BJ (cell line): ENCODE results near the gene NME4. TPM values are rescaled to one million over a fixed set of nuclear protein-coding genes. Genes with fewer than 3 reads are reported as not detected.
"Not testable (repeated sequence)": the region's sequence is repeated elsewhere in the genome, so short reads cannot be mapped to it uniquely, and the experiment has no call there.

Source experiments
- CTCF ChIA-PET: fragments of 350-600 bp; formaldehyde crosslinking; extraction: SDS; loops from one replicate; lab custom pipeline; 2021; ENCODE audit warnings: antibody characterized with exemption, inconsistent platforms; lab: Yijun Ruan, JAX
- POLR2A ChIA-PET: fragments of 300-600 bp; sonication (Branson Sonifier 250); formaldehyde crosslinking; extraction: SDS; loops from one replicate; lab custom pipeline; 2021; ENCODE audit warnings: antibody characterized with exemption; lab: Charles Lee
- DNase-seq: peaks from one replicate; pipeline ENCODE4 v3.0.0-alpha.2; 2011; ENCODE audit warnings: low read depth
- H3K27me3 ChIP-seq: 2 replicates; pipeline ENCODE4 v1.6.0; 2011; ENCODE audit warnings: low read length; ENCODE audit not compliant: control insufficient read depth, insufficient read depth
- H3K36me3 ChIP-seq: 2 replicates; pipeline ENCODE4 v1.5.1; 2011; ENCODE audit warnings: low read length; ENCODE audit not compliant: control insufficient read depth, insufficient read depth
- H3K4me3 ChIP-seq: 2 replicates; pipeline ENCODE4 v1.5.1; 2011; ENCODE audit warnings: low read depth, mild to moderate bottlenecking, control low read depth, low read length
- CTCF ChIP-seq: IDR thresholded peaks from 2 replicates; pipeline ENCODE4 v1.5.1; 2011; ENCODE audit warnings: low read depth, mild to moderate bottlenecking, control low read depth, inconsistent platforms, low read length, moderate library complexity; ENCODE audit not compliant: insufficient read depth
- polyA plus RNA-seq: library from polyadenylated mRNA; depleted of rRNA; stranded (reverse); fragments of >200 nt; gene quantifications from 2 replicates; pipeline ENCODE4 v1.2.3, GENCODE V29; 2011

NME4 gene
- polyA plus RNA-seq, 1 experiment = 290 TPM

- DNase-seq = no peak
- H3K27me3 ChIP-seq = no peaks in the 10 kb centered on the region
- H3K4me3 ChIP-seq = peak within 1 kb of the TSS; percentile 89
- ChIA-PET POLR2A (no interaction called here), CTCF (interaction anchor here (0.8 to 1.8 kb wide), 3 partner anchors 10 to 20 kb away, joined by 3 to 4 read pairs (median 4); no protein-coding TSS in a partner anchor)
- H3K36me3 ChIP-seq = no peaks in the 10 kb centered on the region; the same call in 1 of the 2 replicates
- TF ChIP-seq CTCF = no peak
Observed at GRCh38 chr16:381789-382717, 14.9 kb upstream of the NME4 start, which contains the start of gene PGAP6. Gene PGAP6 (minus strand): TSS chr16:381978. CDS start chr16:381821, 157 bp downstream.

DNA sequence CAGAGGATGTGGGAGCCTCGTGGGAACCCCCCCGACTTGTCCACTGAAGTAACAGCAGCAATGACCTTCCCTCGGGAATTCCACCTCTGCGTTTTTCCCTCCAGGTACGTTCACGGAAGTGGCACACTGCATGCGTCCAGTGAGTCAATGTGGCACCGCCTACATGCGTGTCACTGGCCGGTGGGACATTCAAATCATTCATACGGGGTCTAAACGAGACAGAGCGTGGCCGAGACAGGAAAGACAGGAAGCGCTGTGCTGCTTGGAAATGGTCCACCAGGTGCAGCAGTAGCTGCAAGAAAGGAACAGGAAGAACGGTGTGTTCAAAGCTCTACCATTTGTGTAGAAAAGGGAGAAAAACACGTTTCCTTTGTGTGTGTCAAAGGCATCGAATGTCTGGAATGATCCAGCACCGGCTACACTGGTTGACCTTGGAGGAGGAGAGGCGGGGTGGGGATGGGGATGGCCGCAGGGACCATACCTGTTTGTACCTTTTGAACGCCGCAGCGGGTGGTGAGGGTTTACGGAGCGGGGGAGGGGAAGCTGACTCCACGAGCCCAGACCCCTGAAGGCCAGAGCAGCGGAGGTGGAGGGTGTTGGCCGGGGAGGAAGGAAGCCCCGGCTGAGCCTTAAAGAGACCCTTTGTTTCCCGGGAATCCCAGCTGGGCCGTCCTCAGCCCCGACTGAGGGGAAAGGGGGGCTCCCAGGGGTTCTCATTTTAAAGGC, 13.5 kb upstream of the NME4 start:
- Histone ChIP-seq H3K4me3 (no peak overlapping the region), H3K27me3 (no peaks in the 10 kb centered on the region), H3K36me3 (no peaks in the 10 kb centered on the region)
- ChIA-PET CTCF (interaction anchor here (0.9 to 1.8 kb wide), 3 partner anchors 9 to 21 kb away, joined by 3 to 4 read pairs (median 3); no protein-coding TSS in a partner anchor), POLR2A (no interaction called here)
- no peak for DNase-seq
- TF ChIP-seq CTCF = no peak

DNA sequence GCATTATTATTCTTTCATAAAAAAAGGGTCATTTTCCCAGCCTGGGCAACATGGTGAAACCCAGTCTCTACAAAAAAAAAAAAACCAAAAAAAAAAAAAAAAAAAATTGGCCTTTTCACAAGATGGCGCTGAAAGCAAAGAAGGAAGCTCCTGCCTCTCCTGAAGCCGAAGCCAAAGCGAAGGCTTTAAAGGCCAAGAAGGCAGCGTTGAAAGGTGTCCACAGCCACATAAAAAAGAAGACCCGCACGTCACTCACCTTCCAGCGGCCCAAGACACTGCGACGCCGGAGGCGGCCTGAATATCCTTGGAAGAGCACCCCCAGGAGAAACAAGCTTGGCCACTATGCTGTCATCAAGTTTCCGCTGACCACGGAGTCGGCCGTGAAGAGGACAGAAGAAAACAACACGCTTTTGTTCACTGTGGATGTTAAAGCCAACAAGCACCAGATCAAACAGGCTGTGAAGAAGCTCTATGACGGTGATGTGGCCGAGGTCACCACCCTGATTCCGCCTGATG, 10.3 kb upstream of the NME4 start:
- ChIA-PET POLR2A (interaction anchor here (0.6 kb wide), 2 partner anchors 40 to 71 kb away, joined by 3 to 13 read pairs; no protein-coding TSS in a partner anchor), CTCF (interaction anchor here (1.1 kb wide), 1 partner anchor 109 kb away, joined by 3 read pairs; no protein-coding TSS in a partner anchor)
- Histone ChIP-seq H3K27me3 (no peaks in the 10 kb centered on the region), H3K36me3 (no peaks in the 10 kb centered on the region), H3K4me3 (no peak overlapping the region)
- no peak for TF ChIP-seq CTCF
- DNase-seq = no peak

GRCh38 chr16:387761-388666, 9.0 kb upstream of the NME4 start:
- POLR2A ChIA-PET, H3K27me3 ChIP-seq, H3K4me3 ChIP-seq, DNase-seq, H3K36me3 ChIP-seq, CTCF ChIA-PET: not testable (repeated sequence)

DNA sequence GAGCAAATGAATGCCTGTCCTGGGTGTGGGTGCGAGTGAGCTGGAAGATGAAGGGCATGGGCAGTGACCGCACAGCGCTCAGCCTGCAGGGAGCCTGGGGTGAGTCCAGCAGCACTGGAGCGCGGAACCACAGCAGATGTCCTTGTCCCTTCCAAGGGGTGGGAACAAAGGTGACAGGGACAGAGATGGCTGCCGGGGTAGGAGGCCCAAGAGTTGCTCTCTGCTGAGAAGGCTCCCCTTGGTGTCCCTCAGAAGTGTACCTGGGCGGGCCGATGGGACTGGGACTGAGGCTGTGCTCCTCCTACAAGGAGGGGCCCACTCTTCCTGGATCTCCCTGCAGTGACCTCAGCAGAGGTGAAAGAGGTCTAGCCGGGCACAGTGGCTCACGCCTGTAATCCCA, 7.6 kb upstream of the NME4 start:
- no peaks in the 10 kb centered on the region for H3K36me3 ChIP-seq
- H3K27me3 ChIP-seq = no peaks in the 10 kb centered on the region
- ChIA-PET POLR2A (no interaction called here), CTCF (no interaction called here)
- H3K4me3 ChIP-seq = no peak overlapping the region
- DNase-seq = no peak
- no peak for TF ChIP-seq CTCF
